Bronchial epithelial cell (primary cell): ENCODE measurements around the gene LY6G6F. TPM values are rescaled to one million over a fixed set of nuclear protein-coding genes. Genes with fewer than 3 reads are reported as not detected.
"Not testable (repeated sequence)": the region's sequence is repeated elsewhere in the genome, so short reads cannot be mapped to it uniquely, and the experiment has no call there.

Experiments used
- DNase-seq: peaks from one replicate; pipeline ENCODE4 v3.0.0-alpha.2; 2010; ENCODE audit warnings: low read depth
- FAIRE-seq: peaks from 2 replicates; lab custom pipeline; 2011; peaks lifted over from hg19 to GRCh38; lab: Jason Lieb, UNC
- H3K27me3 ChIP-seq: 2 replicates; pipeline ENCODE4 v1.5.1; 2011; ENCODE audit warnings: low read length; ENCODE audit not compliant: control insufficient read depth, insufficient read depth
- H3K36me3 ChIP-seq: 2 replicates; pipeline ENCODE4 v1.5.1; 2011; ENCODE audit warnings: low read length; ENCODE audit not compliant: control insufficient read depth, insufficient read depth
- H3K4me3 ChIP-seq: 2 replicates; pipeline ENCODE4 v1.5.1; 2011; ENCODE audit warnings: mild to moderate bottlenecking, low read depth, low read length, control low read depth
- total RNA-seq: library from RNA; depleted of rRNA; stranded (reverse); fragments of >200 nt; gene quantifications from 2 replicates; pipeline ENCODE4 v1.2.1, GENCODE V29; 2014
- TF ChIP-seq, protein P1 (sequence below): IDR thresholded peaks from 2 replicates; pipeline ENCODE4 v1.5.1; 2011; ENCODE audit warnings: mild to moderate bottlenecking, moderate library complexity, low read length, control low read depth, inconsistent platforms; ENCODE audit not compliant: insufficient read depth, severe bottlenecking

Gene LY6G6F
- total RNA-seq, 1 donor from 2014 or later = not detected

DNA sequence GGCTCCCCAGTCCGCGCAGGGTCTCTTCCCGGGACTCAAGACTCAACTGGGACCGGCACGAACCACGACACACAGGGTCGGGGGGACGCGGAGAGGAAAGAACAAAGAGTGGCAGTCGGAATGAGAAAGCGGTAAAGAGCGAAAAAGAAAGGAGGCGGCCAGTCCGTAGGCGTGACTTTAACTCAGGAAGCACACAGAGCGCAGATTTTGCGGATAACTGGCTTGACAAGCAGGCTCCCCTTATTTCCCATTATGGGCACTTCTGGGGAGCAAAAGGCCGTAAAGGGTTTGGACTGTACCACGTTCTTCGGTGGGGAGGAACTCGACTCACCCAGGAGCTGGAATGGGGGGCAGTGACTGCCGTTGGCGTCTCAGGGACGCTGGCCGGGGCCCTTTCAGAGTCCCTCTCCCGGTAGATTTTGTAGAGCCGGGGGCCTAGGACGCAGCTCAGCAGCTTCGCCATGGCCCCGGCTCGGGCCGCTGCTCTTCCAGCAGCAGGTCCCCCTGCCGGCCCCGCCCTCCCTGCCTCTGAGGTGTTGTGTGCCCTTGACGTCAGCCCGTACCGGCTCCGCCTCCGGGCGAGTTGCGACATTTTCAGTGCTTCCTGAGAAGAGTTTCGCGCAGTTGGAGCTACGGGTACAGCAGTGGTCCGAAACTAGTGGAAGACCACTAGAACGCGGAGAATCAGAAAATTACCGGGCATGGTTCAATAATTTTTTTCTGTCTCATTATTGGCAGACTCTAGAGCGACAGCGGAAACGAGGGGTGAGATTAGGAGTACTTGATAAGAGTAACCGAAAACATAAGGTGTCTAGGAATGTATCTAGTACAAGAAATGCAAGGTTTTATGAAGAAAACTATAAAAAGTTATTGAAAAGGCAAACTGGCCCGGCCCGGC, 3.6 kb upstream of the LY6G6F start, which contains the start of gene ABHD16A:
Gene ABHD16A, minus strand, starts transcription at position 506 of the 898 bp plus-strand sequence. Its CDS starts 43 bp downstream, at position 463.
- TF ChIP-seq, protein P1, sequence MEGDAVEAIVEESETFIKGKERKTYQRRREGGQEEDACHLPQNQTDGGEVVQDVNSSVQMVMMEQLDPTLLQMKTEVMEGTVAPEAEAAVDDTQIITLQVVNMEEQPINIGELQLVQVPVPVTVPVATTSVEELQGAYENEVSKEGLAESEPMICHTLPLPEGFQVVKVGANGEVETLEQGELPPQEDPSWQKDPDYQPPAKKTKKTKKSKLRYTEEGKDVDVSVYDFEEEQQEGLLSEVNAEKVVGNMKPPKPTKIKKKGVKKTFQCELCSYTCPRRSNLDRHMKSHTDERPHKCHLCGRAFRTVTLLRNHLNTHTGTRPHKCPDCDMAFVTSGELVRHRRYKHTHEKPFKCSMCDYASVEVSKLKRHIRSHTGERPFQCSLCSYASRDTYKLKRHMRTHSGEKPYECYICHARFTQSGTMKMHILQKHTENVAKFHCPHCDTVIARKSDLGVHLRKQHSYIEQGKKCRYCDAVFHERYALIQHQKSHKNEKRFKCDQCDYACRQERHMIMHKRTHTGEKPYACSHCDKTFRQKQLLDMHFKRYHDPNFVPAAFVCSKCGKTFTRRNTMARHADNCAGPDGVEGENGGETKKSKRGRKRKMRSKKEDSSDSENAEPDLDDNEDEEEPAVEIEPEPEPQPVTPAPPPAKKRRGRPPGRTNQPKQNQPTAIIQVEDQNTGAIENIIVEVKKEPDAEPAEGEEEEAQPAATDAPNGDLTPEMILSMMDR = peak; percentile 16
- Histone ChIP-seq H3K27me3 (no peaks in the 10 kb centered on the region), H3K36me3 (peaks cover 1% of the 10 kb centered on the region), H3K4me3 (peak within 1 kb of the TSS; percentile 88)
- FAIRE-seq (no peak), DNase-seq (peak; percentile 95)

DNA sequence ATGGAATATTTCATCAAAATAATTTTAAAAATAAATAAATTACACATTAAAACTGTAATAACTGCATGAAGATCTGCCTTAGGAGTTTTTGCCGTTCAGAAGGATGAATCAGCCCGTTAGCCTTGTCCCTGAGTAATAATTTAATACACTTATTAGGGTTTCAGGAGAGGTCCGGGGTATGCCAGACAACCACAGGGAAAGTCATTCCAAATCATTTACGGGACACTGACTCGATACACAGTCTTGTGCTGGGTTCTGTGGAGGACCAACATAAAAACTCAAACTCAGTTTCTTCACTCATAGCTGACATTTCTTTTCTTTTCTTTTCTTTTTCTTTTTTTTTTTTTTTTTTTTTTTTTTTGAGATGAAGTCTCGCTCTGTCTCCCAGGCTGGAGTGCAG, 735 bp upstream of the LY6G6F start:
- FAIRE-seq = no peak
- no peak for DNase-seq
- TF ChIP-seq, protein P1 = no peak
- Histone ChIP-seq H3K27me3 (no peaks in the 10 kb centered on the region), H3K36me3 (peaks cover under 1% of the 10 kb centered on the region), H3K4me3 (no peak overlapping the region)

DNA sequence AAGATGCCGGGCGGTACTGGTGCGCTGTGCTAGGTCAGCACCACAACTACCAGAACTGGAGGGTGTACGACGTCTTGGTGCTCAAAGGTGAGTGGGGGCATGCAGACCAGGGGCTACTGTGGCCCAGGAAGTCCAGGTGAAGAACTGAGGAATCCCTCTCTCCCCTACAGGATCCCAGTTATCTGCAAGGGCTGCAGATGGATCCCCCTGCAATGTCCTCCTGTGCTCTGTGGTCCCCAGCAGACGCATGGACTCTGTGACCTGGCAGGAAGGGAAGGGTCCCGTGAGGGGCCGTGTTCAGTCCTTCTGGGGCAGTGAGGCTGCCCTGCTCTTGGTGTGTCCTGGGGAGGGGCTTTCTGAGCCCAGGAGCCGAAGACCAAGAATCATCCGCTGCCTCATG, 1.0 kb downstream of the LY6G6F start:
- DNase-seq (no peak), FAIRE-seq (no peak)
- Histone ChIP-seq H3K4me3 (no peak overlapping the region), H3K36me3 (no peaks in the 10 kb centered on the region), H3K27me3 (no peaks in the 10 kb centered on the region)
- TF ChIP-seq, protein P1 = no peak

DNA sequence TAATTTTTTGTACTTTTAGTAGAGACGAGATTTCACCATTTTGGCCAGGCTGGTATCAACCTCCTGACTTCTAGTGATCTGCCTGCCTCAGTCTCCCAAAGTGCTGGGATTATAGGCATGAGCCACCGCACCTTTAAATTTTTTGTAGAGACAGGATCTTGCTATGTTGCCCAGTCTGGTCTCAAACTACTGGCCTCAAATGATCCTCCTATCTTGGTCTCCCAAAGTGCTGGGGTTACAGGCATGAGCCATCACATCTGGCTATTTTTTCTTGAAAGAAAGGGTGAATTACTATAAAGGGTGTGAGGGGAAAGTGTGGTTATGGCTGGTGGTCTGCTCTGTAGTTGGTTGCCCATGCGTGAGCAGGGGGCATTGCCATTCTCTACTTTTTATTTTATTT, 1.6 kb downstream of the LY6G6F start:
- no peak overlapping the region for H3K4me3 ChIP-seq
- DNase-seq (no peak), FAIRE-seq (no peak)
- H3K36me3 ChIP-seq = no peaks in the 10 kb centered on the region
- no peaks in the 10 kb centered on the region for H3K27me3 ChIP-seq
- TF ChIP-seq, protein P1 = no peak

DNA sequence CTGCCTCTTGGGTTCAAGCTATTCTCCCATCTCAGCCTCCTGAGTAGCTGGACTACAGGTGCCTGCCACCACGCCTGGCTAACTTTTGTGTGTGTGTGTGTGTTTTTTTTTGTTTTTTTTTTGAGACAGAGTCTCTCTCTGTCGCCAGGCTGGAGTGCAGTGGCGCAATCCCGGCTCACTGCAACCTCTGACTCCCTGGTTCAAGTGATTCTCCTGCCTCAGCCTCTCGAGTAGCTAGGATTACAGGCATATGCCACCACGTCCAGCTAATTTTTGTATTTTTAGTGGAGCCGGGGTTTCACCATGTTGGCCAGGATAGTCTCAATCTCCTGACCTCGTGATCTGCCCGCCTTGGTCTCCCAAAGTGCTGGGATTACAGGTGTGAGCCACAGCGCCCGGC, 2.5 kb downstream of the LY6G6F start:
- H3K27me3 ChIP-seq, FAIRE-seq, DNase-seq, H3K36me3 ChIP-seq, H3K4me3 ChIP-seq: not testable (repeated sequence)

DNA sequence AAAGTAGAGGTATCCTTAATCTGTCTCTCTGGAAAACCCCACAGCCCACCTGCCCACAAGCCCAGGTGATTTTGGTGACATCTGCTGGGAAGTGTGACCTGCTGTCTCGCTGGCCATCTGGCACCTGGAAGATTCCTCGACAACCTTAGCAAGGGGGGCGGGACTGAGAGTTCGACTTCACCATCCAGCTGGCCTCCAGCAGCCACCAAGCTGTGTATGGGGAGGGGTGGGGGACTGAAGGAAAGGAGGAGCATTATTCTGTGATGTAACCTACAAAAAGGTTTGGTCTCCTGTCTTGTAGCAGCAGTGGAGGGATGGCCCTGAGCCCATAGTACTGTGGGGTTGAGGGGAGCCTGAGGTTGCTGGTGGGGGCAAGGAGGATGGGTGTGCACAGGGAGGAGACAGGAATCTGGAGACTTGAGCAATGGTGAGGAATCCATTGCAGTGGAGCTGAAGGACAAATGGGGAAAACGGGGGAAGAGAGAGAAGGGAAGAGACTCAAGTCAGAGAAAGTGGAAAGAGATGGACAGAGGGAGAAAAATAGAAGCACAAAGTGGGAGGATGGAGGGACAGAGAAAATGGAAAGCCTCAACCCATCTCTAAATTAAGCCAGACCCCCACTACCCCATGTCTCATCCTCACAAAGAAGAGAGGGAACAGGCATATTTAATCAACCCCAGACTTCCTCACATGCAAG, 4.0 kb downstream of the LY6G6F start:
- TF ChIP-seq, protein P1 = no peak
- no peak overlapping the region for H3K4me3 ChIP-seq
- H3K27me3 ChIP-seq = no peaks in the 10 kb centered on the region
- no peaks in the 10 kb centered on the region for H3K36me3 ChIP-seq
- DNase-seq (no peak), FAIRE-seq (no peak)
